ENCODE data around the gene PLA2G12A. TPM values are rescaled to one million over a fixed set of nuclear protein-coding genes. Genes with fewer than 3 reads are reported as not detected.

PLA2G12A gene
- total RNA-seq, 1 experiment from 2014 or later, result 47.3 TPM

DNA sequence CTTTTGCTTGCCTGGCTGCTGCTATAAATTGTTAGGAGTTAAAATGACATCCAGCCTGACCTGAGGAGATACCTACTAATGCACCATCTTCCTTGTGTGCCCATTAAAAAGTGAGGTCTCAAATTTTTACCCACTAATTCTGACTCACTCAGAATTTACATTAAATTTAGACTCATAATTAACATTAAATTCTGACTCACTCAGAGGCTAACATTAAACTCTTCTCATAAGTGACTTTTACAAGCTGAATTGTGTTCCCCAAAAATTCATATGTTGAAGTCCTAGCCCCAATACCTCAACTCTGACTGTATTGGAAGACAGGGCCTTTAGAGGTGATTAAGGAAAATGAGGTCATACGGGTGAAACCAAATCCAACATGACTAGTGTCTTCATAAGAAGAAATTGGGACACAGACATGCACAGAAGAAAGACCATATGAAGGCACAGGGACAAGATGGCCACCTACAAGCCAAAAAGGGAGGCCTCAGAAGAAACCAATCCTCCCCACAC lies 38.4 kb downstream of the PLA2G12A start:
- Histone ChIP-seq H2BK12ac (ENCODE audit: insufficient read length, low read depth, low read length) (no peak overlapping the region), H4K91ac (ENCODE audit: insufficient read length, low read depth, low read length) (no peak overlapping the region), H3K56ac (ENCODE audit: insufficient read length, low read depth, low read length) (no peak overlapping the region), H3K27ac (ENCODE audit: insufficient read length, low read depth, low read length) (no peak overlapping the region), H3K23me2 (ENCODE audit: insufficient read length, low read depth, low read length, poor library complexity, severe bottlenecking) (no peaks in the 10 kb centered on the region), H2BK15ac (ENCODE audit: low read depth, low read length) (no peak overlapping the region), H4K5ac (ENCODE audit: insufficient read length, low read depth, low read length) (no peak overlapping the region), H2BK5ac (ENCODE audit: insufficient read length, low read length) (no peak overlapping the region), H3K9ac (ENCODE audit: extremely low read depth, insufficient read length, low read length) (no peak overlapping the region), H3K4ac (ENCODE audit: low read depth, low read length) (no peak overlapping the region), H2BK120ac (ENCODE audit: low read depth, low read length, poor library complexity, severe bottlenecking) (no peak overlapping the region), H4K20me1 (ENCODE audit: control insufficient read depth, insufficient read depth, insufficient read length) (no peaks in the 10 kb centered on the region), H3K9me3 (ENCODE audit: control insufficient read depth, low read depth, low read length) (no peaks in the 10 kb centered on the region), H3T11ph (ENCODE audit: low read length) (no peak overlapping the region), H3K79me1 (ENCODE audit: insufficient read depth, low read depth, low read length, poor library complexity, severe bottlenecking) (no peaks in the 10 kb centered on the region), H3K14ac (ENCODE audit: insufficient read depth, low read length) (no peak overlapping the region), H3K27me3 (ENCODE audit: insufficient read depth, low read length) (no peaks in the 10 kb centered on the region), H3K4me1 (ENCODE audit: insufficient read depth, low read length) (no peaks in the 10 kb centered on the region), H2BK20ac (ENCODE audit: low read depth, low read length, poor library complexity, severe bottlenecking) (no peak overlapping the region), H3K79me2 (ENCODE audit: insufficient read depth, low read length) (no peaks in the 10 kb centered on the region), H2AFZ (ENCODE audit: low read length) (no peak overlapping the region), H3K18ac (ENCODE audit: insufficient read length, low read depth, low read length) (no peak overlapping the region), H3K23ac (ENCODE audit: insufficient read length, low read depth, low read length) (no peak overlapping the region), H3K4me2 (ENCODE audit: insufficient read depth, insufficient read length, low read length) (no peak overlapping the region), H2AK5ac (ENCODE audit: insufficient read length, low read length) (no peak overlapping the region), H4K8ac (replicated peaks; ENCODE audit: insufficient read length, low read depth, low read length) (no peak overlapping the region)
- DNase-seq, result no peak
- no peak overlapping the region for H3K27ac Mint-ChIP-seq
- H3K27me3 Mint-ChIP-seq (ENCODE audit: low read depth), result no peaks in the 10 kb centered on the region
- whole genome bisulfite sequencing (ENCODE audit: extremely low coverage, insufficient read length, low lambda C conversion rate), result no CpG with 5 or more reads among the region's 1 CpG
- TF ChIP-seq, protein P1, sequence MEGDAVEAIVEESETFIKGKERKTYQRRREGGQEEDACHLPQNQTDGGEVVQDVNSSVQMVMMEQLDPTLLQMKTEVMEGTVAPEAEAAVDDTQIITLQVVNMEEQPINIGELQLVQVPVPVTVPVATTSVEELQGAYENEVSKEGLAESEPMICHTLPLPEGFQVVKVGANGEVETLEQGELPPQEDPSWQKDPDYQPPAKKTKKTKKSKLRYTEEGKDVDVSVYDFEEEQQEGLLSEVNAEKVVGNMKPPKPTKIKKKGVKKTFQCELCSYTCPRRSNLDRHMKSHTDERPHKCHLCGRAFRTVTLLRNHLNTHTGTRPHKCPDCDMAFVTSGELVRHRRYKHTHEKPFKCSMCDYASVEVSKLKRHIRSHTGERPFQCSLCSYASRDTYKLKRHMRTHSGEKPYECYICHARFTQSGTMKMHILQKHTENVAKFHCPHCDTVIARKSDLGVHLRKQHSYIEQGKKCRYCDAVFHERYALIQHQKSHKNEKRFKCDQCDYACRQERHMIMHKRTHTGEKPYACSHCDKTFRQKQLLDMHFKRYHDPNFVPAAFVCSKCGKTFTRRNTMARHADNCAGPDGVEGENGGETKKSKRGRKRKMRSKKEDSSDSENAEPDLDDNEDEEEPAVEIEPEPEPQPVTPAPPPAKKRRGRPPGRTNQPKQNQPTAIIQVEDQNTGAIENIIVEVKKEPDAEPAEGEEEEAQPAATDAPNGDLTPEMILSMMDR (conservative IDR thresholded peaks at IDR 0.05), result no peak
- no peaks in the 10 kb centered on the region for H3K4me1 Mint-ChIP-seq
- H3K4me3 Mint-ChIP-seq, result no peak overlapping the region
- H3K36me3 Mint-ChIP-seq (ENCODE audit: insufficient read depth in 1 of 3, low read depth in 3 of 3), result peaks cover 15 to 58% (median 52%) of the 10 kb centered on the region in 3 experiments; a peak in 6 of 7 replicates
- no peaks in the 10 kb centered on the region for H3K9me3 Mint-ChIP-seq

All from H9 (cell line).